ENCODE results near the gene WBP2. TPM values are rescaled to one million over a fixed set of nuclear protein-coding genes. Genes with fewer than 3 reads are reported as not detected.
"Not testable (repeated sequence)": the region's sequence is repeated elsewhere in the genome, so short reads cannot be mapped to it uniquely, and the experiment has no call there.

WBP2 gene
- total RNA-seq, 4 donors from 2014 or later: 41.8 to 64.5 (median 53.5) TPM

GRCh38 chr17:75873587-75874322 is 18.6 kb upstream of the WBP2 start:
- H3K27ac ChIP-seq: peak overlapping the region; percentile 91 to 98 (median 95)
- 76 to 83% methylated on average over 8 to 11 of the region's 11 CpGs for WGBS, 2 donors
- H3K4me3 ChIP-seq (replicated peaks in 1 of 3): no peak overlapping the region
- intact Hi-C loops (cut with DNase I): no loop called here
- H3K4me1 ChIP-seq: peaks cover 41 to 67% of the 10 kb centered on the region in 2 donors
- peaks cover 0 to 6% of the 10 kb centered on the region in 2 donors for H3K36me3 ChIP-seq
- no peak for DNase-seq
- H3K27me3 ChIP-seq: no peaks in the 10 kb centered on the region
- no peaks in the 10 kb centered on the region for H3K9me3 ChIP-seq
- TF ChIP-seq POLR2A (IDR thresholded peaks at IDR 0.05): no peak
- TF ChIP-seq, protein P1, sequence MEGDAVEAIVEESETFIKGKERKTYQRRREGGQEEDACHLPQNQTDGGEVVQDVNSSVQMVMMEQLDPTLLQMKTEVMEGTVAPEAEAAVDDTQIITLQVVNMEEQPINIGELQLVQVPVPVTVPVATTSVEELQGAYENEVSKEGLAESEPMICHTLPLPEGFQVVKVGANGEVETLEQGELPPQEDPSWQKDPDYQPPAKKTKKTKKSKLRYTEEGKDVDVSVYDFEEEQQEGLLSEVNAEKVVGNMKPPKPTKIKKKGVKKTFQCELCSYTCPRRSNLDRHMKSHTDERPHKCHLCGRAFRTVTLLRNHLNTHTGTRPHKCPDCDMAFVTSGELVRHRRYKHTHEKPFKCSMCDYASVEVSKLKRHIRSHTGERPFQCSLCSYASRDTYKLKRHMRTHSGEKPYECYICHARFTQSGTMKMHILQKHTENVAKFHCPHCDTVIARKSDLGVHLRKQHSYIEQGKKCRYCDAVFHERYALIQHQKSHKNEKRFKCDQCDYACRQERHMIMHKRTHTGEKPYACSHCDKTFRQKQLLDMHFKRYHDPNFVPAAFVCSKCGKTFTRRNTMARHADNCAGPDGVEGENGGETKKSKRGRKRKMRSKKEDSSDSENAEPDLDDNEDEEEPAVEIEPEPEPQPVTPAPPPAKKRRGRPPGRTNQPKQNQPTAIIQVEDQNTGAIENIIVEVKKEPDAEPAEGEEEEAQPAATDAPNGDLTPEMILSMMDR (IDR thresholded peaks at IDR 0.05): no peak

- 32 to 49% methylated on average over 8 to 12 of the region's 13 CpGs for WGBS, 2 donors
- DNase-seq: peak; percentile 81 to 85
- Histone ChIP-seq H3K27ac (peak overlapping the region; percentile 91 to 98 (median 95)), H3K4me3 (replicated peaks in 1 of 3) (no peak overlapping the region), H3K36me3 (peaks cover 0 to 6% of the 10 kb centered on the region in 2 donors), H3K9me3 (no peaks in the 10 kb centered on the region), H3K27me3 (no peaks in the 10 kb centered on the region), H3K4me1 (peaks cover 40 to 67% of the 10 kb centered on the region in 2 donors)
- intact Hi-C loops (cut with DNase I): no loop called here
- TF ChIP-seq POLR2A (IDR thresholded peaks at IDR 0.05): peak in 1 of 2 donors; percentile 32
- TF ChIP-seq, protein P1 (IDR thresholded peaks at IDR 0.05): peak in 1 of 6 experiments; percentile 25
Measured at GRCh38 chr17:75872434-75873351, 17.6 kb upstream of the WBP2 start.

DNA sequence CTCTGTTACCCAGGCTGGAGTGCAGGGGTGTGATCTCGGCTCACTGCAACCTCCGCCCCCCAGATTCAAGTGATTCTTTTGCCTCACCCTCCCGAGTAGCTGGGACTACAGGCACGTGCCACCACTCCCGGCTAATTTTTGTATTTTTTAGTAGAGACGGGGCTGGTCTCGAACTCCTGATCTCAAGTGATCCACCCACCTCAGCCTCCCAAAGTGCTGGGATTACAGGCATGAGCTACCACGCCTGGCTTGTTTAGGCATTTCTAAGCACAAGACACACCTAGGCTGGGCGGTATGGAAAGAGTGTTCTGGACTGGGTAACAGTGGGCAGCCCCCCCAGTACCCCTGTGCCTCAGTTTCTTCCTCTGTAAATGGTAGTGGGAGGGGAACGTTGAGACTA is 15.1 kb upstream of the WBP2 start:
- intact Hi-C loops (cut with DNase I); H3K4me3 ChIP-seq (replicated peaks in 1 of 3); H3K27me3 ChIP-seq; DNase-seq; H3K9me3 ChIP-seq; H3K36me3 ChIP-seq: not testable (repeated sequence)
- WGBS, 2 donors: 53 to 75% methylated on average over 10 of the region's 10 CpGs
- Histone ChIP-seq H3K27ac (peak overlapping the region; percentile 41 to 74 (median 71)), H3K4me1 (peaks cover 16 to 45% of the 10 kb centered on the region in 2 donors)

DNA sequence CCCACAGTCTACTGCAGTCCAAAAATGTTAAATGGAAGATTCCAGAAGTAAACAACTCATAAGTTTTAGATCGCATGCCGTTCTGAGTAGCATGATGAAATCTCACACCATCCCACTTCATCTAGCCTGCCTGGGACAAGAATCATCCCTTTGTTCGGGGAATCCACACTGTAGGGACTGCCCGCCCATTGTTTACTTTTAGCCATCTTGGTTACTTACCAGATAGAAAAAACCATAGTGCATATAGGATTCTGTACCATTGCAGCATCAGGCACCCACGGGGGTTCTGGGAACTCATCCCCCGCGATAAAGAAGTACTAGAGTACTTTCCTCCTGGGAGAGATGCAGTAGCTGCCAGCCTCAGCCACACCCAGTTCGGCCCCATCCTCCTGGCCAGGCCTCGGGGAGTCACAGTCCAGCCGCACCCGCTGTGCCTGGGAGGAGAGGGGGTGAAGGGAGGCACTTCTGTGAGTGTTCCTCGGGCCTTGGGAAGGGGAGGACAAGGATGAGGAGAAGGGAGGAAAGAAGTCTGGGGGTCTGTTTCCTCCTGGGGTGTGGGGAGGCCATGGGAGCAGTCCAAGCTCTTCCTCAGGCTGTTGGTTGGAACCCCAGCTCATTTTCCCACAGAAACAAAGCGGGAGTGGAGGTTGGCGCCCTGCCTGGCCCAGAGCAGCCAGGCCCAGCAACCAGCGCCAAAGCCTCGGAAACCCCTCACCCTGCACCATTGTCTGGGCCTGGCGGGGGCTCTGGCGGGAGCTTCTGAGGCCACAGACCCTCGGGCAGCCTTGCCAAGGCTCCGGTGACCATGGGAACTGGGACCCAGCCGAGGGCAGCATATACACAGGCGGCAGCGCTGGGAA is 14.4 kb upstream of the WBP2 start:
- TF ChIP-seq POLR2A (IDR thresholded peaks at IDR 0.05): no peak
- TF ChIP-seq, protein P1 (IDR thresholded peaks at IDR 0.05): no peak
- H3K4me1 ChIP-seq: peaks cover 14 to 40% of the 10 kb centered on the region in 2 donors
- H3K27me3 ChIP-seq: no peaks in the 10 kb centered on the region
- no peak overlapping the region for H3K4me3 ChIP-seq (replicated peaks in 1 of 3)
- WGBS, 2 donors: 45 to 68% methylated on average over 15 to 23 of the region's 23 CpGs
- no peak for DNase-seq
- H3K27ac ChIP-seq: peak overlapping the region; percentile 41 to 74 (median 71)
- intact Hi-C loops (cut with DNase I): no loop called here
- peaks cover 0 to under 1% of the 10 kb centered on the region in 2 donors for H3K36me3 ChIP-seq
- H3K9me3 ChIP-seq: no peaks in the 10 kb centered on the region

- 90 to 91% methylated on average over 12 of the region's 12 CpGs for WGBS, 2 donors
- DNase-seq; H3K9me3 ChIP-seq; H3K4me3 ChIP-seq (replicated peaks in 1 of 3); intact Hi-C loops (cut with DNase I); H3K27me3 ChIP-seq; H3K36me3 ChIP-seq: not testable (repeated sequence)
- peak overlapping the region in 2 of 3 donors; percentile 71 to 74 for H3K27ac ChIP-seq
- peaks cover 14 to 38% of the 10 kb centered on the region in 2 donors for H3K4me1 ChIP-seq
Measured at GRCh38 chr17:75868730-75869281, 13.7 kb upstream of the WBP2 start.

DNA sequence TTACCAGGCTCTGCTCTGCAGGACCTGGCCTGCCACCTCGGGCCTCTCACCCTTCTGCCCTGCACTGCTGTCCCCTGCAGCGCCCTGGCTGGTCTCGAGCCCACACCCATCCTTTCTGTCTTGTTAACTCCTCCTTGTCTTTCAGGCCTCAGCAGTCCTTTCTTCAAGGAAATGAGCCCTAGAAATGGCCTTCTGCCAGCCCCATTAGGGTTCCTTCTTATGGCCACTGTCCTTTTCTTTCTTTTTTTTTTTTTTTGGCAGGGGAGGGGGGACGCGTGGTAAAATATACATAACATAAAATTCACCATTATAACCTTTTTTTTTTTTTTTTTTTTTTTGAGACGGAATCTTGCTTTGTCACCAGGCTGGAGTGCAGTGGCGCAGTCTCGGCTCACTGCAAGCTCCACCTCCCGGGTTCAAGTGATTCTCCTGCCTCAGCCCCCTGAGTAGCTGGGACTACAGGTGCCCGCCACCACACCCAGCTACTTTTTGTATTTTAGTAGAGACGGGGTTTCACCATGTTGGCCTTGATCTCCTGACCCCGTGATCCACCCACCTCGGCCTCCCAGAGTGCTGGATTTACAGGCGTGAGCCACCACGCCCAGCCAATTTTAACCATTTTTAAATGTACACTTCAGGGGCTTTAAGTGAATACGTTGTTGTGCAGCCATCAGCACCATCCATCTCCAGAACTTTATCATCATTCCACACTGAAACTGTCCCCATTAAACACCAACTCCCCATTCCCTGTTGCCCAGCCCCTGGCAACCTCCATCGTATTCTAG is 10.5 kb upstream of the WBP2 start:
- H3K27me3 ChIP-seq; H3K27ac ChIP-seq; DNase-seq; H3K36me3 ChIP-seq; intact Hi-C loops (cut with DNase I); H3K4me3 ChIP-seq (replicated peaks in 1 of 3); H3K9me3 ChIP-seq: not testable (repeated sequence)
- 82 to 84% methylated on average over 17 of the region's 17 CpGs for WGBS, 2 donors
- peaks cover 0 to 17% of the 10 kb centered on the region in 2 donors for H3K4me1 ChIP-seq

GRCh38 chr17:75864887-75865286 is 9.8 kb upstream of the WBP2 start:
- Histone ChIP-seq H3K27ac (peak overlapping the region in 2 of 3 donors; percentile 12 to 26), H3K4me1 (peaks cover 0 to 17% of the 10 kb centered on the region in 2 donors)

More at GRCh38 chr17:75864887-75865286, 9.8 kb upstream of the WBP2 start:
- H3K4me3 ChIP-seq (replicated peaks in 1 of 3); H3K9me3 ChIP-seq; H3K36me3 ChIP-seq; DNase-seq; H3K27me3 ChIP-seq; intact Hi-C loops (cut with DNase I): not testable (repeated sequence)
- WGBS, 2 donors: 84 to 85% methylated on average over 4 of the region's 4 CpGs

Data from thyroid gland (tissue), 4 donors.